ENCODE measurements around the gene TEX9. TPM values are rescaled to one million over a fixed set of nuclear protein-coding genes. Genes with fewer than 3 reads are reported as not detected.
"Not testable (repeated sequence)": the region's sequence is repeated elsewhere in the genome, so short reads cannot be mapped to it uniquely, and the experiment has no call there.

The TEX9 gene
- total and polyA plus RNA-seq, 2 experiments from 2014 or later: 2.6 to 7.4 TPM

- no peaks in the 10 kb centered on the region for H3K27me3 ChIP-seq
- no peak overlapping the region for H2AFZ ChIP-seq
- H3K79me2 ChIP-seq: no peaks in the 10 kb centered on the region
- H4K20me1 ChIP-seq (ENCODE audit: insufficient read depth, poor library complexity, severe bottlenecking): no peaks in the 10 kb centered on the region
- no peaks in the 10 kb centered on the region for H3K36me3 ChIP-seq (replicated peaks; ENCODE audit: insufficient read depth, low read depth)
- no peak overlapping the region for H3K4me2 ChIP-seq
- no peak overlapping the region for H3K4me3 ChIP-seq
- H3K9me2 ChIP-seq (replicated peaks; ENCODE audit: insufficient read depth): no peaks in the 10 kb centered on the region
- H3K9me3 ChIP-seq (ENCODE audit: low read depth): no peaks in the 10 kb centered on the region
- no peak overlapping the region for H3K27ac ChIP-seq
- no peaks in the 10 kb centered on the region for H3K4me1 ChIP-seq (ENCODE audit: insufficient read depth)
- WGBS (ENCODE audit: low lambda C conversion rate, missing lambda C conversion rate): 85% methylated on average over 2 of the region's 2 CpGs
- no peak for DNase-seq (ENCODE audit: low spot score)
- TF ChIP-seq, protein P1, sequence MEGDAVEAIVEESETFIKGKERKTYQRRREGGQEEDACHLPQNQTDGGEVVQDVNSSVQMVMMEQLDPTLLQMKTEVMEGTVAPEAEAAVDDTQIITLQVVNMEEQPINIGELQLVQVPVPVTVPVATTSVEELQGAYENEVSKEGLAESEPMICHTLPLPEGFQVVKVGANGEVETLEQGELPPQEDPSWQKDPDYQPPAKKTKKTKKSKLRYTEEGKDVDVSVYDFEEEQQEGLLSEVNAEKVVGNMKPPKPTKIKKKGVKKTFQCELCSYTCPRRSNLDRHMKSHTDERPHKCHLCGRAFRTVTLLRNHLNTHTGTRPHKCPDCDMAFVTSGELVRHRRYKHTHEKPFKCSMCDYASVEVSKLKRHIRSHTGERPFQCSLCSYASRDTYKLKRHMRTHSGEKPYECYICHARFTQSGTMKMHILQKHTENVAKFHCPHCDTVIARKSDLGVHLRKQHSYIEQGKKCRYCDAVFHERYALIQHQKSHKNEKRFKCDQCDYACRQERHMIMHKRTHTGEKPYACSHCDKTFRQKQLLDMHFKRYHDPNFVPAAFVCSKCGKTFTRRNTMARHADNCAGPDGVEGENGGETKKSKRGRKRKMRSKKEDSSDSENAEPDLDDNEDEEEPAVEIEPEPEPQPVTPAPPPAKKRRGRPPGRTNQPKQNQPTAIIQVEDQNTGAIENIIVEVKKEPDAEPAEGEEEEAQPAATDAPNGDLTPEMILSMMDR (IDR thresholded peaks at IDR 0.05; ENCODE audit: poor library complexity): no peak
- TF ChIP-seq EZH2phosphoT487 (IDR thresholded peaks at IDR 0.05; ENCODE audit: low read depth, severe bottlenecking, unreplicated experiment): no peak
- TF ChIP-seq EZH2 (IDR thresholded peaks at IDR 0.05; ENCODE audit: borderline replicate concordance): no peak
These were observed 6.4 kb downstream of the TEX9 start for GRCh38 chr15:56371495-56372147.

DNA sequence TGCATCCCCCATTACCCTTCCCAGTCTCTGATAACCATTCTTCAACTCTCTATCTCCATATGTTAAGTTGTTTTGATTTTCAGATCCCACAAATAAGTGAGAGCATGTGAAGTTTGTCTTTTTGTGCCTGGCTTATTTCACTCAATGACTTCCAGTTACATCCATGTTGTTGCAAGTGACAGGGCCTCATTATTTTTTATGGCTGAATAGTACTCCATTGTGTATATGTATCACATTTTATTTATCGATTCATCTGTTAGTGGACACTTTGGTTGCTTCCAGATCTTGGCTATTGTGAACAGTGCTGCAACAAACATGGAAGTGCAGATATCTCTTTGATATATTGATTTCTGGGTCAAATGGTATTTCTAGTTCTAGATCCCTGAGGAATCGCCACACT lies 9.5 kb downstream of the TEX9 start:
- not testable (repeated sequence) for H3K4me1 ChIP-seq (ENCODE audit: insufficient read depth); H2AFZ ChIP-seq; H4K20me1 ChIP-seq (ENCODE audit: insufficient read depth, poor library complexity, severe bottlenecking); H3K4me3 ChIP-seq; H3K4me2 ChIP-seq; H3K27me3 ChIP-seq; H3K79me2 ChIP-seq; H3K27ac ChIP-seq; H3K9me3 ChIP-seq (ENCODE audit: low read depth); H3K36me3 ChIP-seq (replicated peaks; ENCODE audit: insufficient read depth, low read depth); H3K9me2 ChIP-seq (replicated peaks; ENCODE audit: insufficient read depth); DNase-seq (ENCODE audit: low spot score)
- WGBS (ENCODE audit: low lambda C conversion rate, missing lambda C conversion rate): 95% methylated on average over 2 of the region's 2 CpGs

- not testable (repeated sequence) for DNase-seq (ENCODE audit: low spot score); H3K27me3 ChIP-seq; H3K4me1 ChIP-seq (ENCODE audit: insufficient read depth); H3K4me3 ChIP-seq; H4K20me1 ChIP-seq (ENCODE audit: insufficient read depth, poor library complexity, severe bottlenecking); H3K36me3 ChIP-seq (replicated peaks; ENCODE audit: insufficient read depth, low read depth); H3K9me2 ChIP-seq (replicated peaks; ENCODE audit: insufficient read depth); H3K79me2 ChIP-seq; H2AFZ ChIP-seq; H3K27ac ChIP-seq; H3K4me2 ChIP-seq; H3K9me3 ChIP-seq (ENCODE audit: low read depth)
- 88% methylated on average over 2 of the region's 2 CpGs for WGBS (ENCODE audit: low lambda C conversion rate, missing lambda C conversion rate)
These were observed 12.6 kb downstream of the TEX9 start for GRCh38 chr15:56377822-56378221.

GRCh38 chr15:56383010-56383409 lies 17.8 kb downstream of the TEX9 start:
- 95% methylated on average over 3 of the region's 3 CpGs for WGBS (ENCODE audit: low lambda C conversion rate, missing lambda C conversion rate)
- Histone ChIP-seq H3K9me3 (ENCODE audit: low read depth) (peaks cover 4% of the 10 kb centered on the region), H3K9me2 (replicated peaks; ENCODE audit: insufficient read depth) (no peaks in the 10 kb centered on the region), H2AFZ (no peak overlapping the region), H4K20me1 (ENCODE audit: insufficient read depth, poor library complexity, severe bottlenecking) (no peaks in the 10 kb centered on the region), H3K27ac (no peak overlapping the region), H3K27me3 (no peaks in the 10 kb centered on the region), H3K79me2 (no peaks in the 10 kb centered on the region), H3K4me2 (no peak overlapping the region), H3K4me1 (ENCODE audit: insufficient read depth) (no peaks in the 10 kb centered on the region), H3K36me3 (replicated peaks; ENCODE audit: insufficient read depth, low read depth) (no peaks in the 10 kb centered on the region), H3K4me3 (no peak overlapping the region)
- DNase-seq (ENCODE audit: low spot score): no peak
- TF ChIP-seq, protein P1 (IDR thresholded peaks at IDR 0.05; ENCODE audit: poor library complexity): no peak
- no peak for TF ChIP-seq EZH2 (IDR thresholded peaks at IDR 0.05; ENCODE audit: borderline replicate concordance)
- TF ChIP-seq EZH2phosphoT487 (IDR thresholded peaks at IDR 0.05; ENCODE audit: low read depth, severe bottlenecking, unreplicated experiment): no peak
